HepG2 (cell line): ENCODE results near the gene SSNA1. TPM values are rescaled to one million over a fixed set of nuclear protein-coding genes. Genes with fewer than 3 reads are reported as not detected.

Experiments
- ELF4 ChIP-seq: sonication (generic); formaldehyde crosslinking; IDR thresholded peaks from 2 replicates; pipeline ENCODE4 v1.5.0; 2020; ENCODE audit warnings: missing genetic modification reagents, mild to moderate bottlenecking, moderate library complexity, borderline replicate concordance
- FOSL1 ChIP-seq: sonication (generic); formaldehyde crosslinking; IDR thresholded peaks from 2 replicates; pipeline ENCODE4 v1.9.0; 2021; ENCODE audit warnings: missing genetic modification reagents, borderline replicate concordance
- PHB2 ChIP-seq: fragments of 450-650 bp; IDR thresholded peaks from 2 replicates; pipeline ENCODE4 v1.6.1; 2018; ENCODE audit not compliant: partially characterized antibody
- SALL2 ChIP-seq: sonication (generic); formaldehyde crosslinking; IDR thresholded peaks from 2 replicates; pipeline ENCODE4 v1.8.1; 2023; ENCODE audit warnings: mild to moderate bottlenecking, missing genetic modification reagents, inconsistent platforms
- SCMH1 ChIP-seq: sonication (generic); formaldehyde crosslinking; IDR thresholded peaks from 2 replicates; pipeline ENCODE4 v1.9.0; 2021; ENCODE audit warnings: missing genetic modification reagents, mild to moderate bottlenecking, borderline replicate concordance
- TGIF2 ChIP-seq: IDR thresholded peaks from 2 replicates; pipeline ENCODE4 v1.6.1; 2016; ENCODE audit warnings: control low read depth, missing compliant biosample characterization
- ZNF101 ChIP-seq: sonication (generic); formaldehyde crosslinking; IDR thresholded peaks from 2 replicates; pipeline ENCODE4 v1.4.0; 2020; ENCODE audit warnings: mild to moderate bottlenecking, low read depth, missing genetic modification reagents, borderline replicate concordance
- ZNF335 ChIP-seq: sonication (generic); formaldehyde crosslinking; IDR thresholded peaks from 2 replicates; pipeline ENCODE4 v1.4.0; 2020; ENCODE audit warnings: missing genetic modification reagents
- ZNF546 ChIP-seq: sonication (generic); formaldehyde crosslinking; conservative IDR thresholded peaks from 2 replicates; pipeline ENCODE4 v1.8.1; 2023; ENCODE audit warnings: mild to moderate bottlenecking, missing genetic modification reagents
- ZNF619 ChIP-seq: sonication (generic); formaldehyde crosslinking; IDR thresholded peaks from 2 replicates; pipeline ENCODE4 v1.4.0; 2020; ENCODE audit warnings: mild to moderate bottlenecking, missing genetic modification reagents
- polyA plus RNA-seq, 8 experiments: library from polyadenylated mRNA; depleted of rRNA in 3 of 8; stranded (reverse) in 7 of 8; unstranded in 1 of 8; fragments of >200 nt; fragmentation: Illumina TruSeq in 4 of 8; extraction: Trizol in 4 of 8; gene quantifications; 2 replicates each; pipeline versions ENCODE4 v1.2.1 to v1.2.3, GENCODE V29; 2011 to 2016; ENCODE audit warnings: low read depth in 4 of 8, missing spikeins in 1 of 8, mixed read lengths in 1 of 8; ENCODE audit not compliant: insufficient read depth in 1 of 8
- total RNA-seq, 5 experiments: library from RNA; depleted of rRNA; stranded (reverse); fragments of >200 nt; fragmentation: Illumina TruSeq; extraction: Trizol; gene quantifications; 2 replicates each; pipeline ENCODE4 v1.2.3, GENCODE V29; 2016; ENCODE audit warnings: low read depth in 1 of 5
- TF ChIP-seq, protein P1 (sequence below): sonication (generic); formaldehyde crosslinking; IDR thresholded peaks from 2 replicates; pipeline ENCODE4 v1.4.0; 2020; ENCODE audit warnings: mild to moderate bottlenecking, low read depth, missing genetic modification reagents
- TF ChIP-seq, protein P2 (sequence below): sonication (generic); formaldehyde crosslinking; IDR thresholded peaks from 2 replicates; pipeline ENCODE4 v1.4.0; 2020; ENCODE audit warnings: missing genetic modification reagents
- TF ChIP-seq, protein P3 (sequence below): IDR thresholded peaks from 2 replicates; pipeline ENCODE4 v1.6.1; 2012; ENCODE audit warnings: low read depth, low read length, improper control_type of control experiment
- TF ChIP-seq, protein P4 (sequence below): sonication (generic); formaldehyde crosslinking; IDR thresholded peaks from 2 replicates; pipeline ENCODE4 v1.8.1; 2023; ENCODE audit warnings: missing genetic modification reagents, inconsistent platforms, borderline replicate concordance
- TF ChIP-seq, protein P5 (sequence below): sonication (generic); formaldehyde crosslinking; IDR thresholded peaks from 2 replicates; pipeline ENCODE4 v1.8.1; 2023; ENCODE audit warnings: mild to moderate bottlenecking, inconsistent platforms, moderate library complexity, missing genetic modification reagents, borderline replicate concordance
- TF ChIP-seq, protein P6 (sequence below): IDR thresholded peaks from 2 replicates; pipeline ENCODE4 v1.6.1; 2018; ENCODE audit warnings: missing genetic modification reagents

Gene SSNA1
- total and polyA plus RNA-seq, 2 of the 13 experiments (the other 11 are each of a cell fraction or from before 2014, with no cell fraction given) = 35.9 to 49.4 TPM

DNA sequence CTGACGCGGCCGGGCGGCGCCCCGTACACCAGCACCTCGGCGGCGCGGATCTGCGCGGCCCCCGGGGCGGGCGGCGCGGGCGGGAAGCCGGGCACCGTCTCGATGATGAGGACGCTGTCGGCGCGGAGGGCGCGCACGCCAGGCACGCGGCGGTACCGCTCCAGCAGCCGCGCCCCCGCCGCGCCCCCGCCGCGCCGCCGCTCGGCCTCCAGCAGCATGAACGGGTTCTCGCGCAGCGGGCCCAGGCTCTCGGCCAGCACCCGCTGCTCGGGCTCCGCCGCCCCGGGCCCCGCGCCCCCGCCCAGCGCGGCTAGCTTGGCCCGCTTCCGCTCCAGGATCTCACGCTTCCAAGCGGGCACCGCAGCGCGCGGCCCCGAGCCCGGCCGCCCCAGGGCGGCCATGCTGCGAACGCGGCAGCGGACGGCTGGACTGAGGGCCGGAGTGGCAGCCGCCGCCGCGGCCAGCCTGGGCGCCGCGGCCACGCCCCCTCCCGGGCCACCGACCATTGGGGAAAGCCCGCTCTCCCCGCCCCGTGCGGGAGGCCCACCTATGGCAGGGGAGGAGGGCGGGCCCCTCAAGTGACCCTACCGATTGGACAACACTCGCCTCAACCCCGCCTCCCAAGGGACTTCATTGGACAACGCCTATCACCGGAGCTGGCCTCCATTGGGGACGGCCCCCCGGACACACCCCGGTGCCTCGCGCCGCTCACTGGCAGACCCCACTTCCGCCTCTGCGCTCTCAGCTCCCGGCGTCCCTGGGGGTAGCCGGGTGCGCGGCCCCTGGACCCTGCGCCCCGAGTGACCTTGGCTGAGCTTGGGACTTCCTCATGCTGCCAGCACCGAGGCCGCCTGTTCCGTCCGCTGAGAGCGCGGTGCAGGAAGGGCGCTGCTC lies 12.1 kb downstream of the SSNA1 start, which contains the start of gene TPRN (continued):
- TF ChIP-seq TGIF2 (CRISPR knock-in tag) = peak; percentile 43; the same call in 1 of the 2 replicates
- TF ChIP-seq, protein P1, sequence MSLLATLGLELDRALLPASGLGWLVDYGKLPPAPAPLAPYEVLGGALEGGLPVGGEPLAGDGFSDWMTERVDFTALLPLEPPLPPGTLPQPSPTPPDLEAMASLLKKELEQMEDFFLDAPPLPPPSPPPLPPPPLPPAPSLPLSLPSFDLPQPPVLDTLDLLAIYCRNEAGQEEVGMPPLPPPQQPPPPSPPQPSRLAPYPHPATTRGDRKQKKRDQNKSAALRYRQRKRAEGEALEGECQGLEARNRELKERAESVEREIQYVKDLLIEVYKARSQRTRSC = no peak
- no peak for TF ChIP-seq ZNF619 (CRISPR knock-in tag)
- TF ChIP-seq, protein P2, sequence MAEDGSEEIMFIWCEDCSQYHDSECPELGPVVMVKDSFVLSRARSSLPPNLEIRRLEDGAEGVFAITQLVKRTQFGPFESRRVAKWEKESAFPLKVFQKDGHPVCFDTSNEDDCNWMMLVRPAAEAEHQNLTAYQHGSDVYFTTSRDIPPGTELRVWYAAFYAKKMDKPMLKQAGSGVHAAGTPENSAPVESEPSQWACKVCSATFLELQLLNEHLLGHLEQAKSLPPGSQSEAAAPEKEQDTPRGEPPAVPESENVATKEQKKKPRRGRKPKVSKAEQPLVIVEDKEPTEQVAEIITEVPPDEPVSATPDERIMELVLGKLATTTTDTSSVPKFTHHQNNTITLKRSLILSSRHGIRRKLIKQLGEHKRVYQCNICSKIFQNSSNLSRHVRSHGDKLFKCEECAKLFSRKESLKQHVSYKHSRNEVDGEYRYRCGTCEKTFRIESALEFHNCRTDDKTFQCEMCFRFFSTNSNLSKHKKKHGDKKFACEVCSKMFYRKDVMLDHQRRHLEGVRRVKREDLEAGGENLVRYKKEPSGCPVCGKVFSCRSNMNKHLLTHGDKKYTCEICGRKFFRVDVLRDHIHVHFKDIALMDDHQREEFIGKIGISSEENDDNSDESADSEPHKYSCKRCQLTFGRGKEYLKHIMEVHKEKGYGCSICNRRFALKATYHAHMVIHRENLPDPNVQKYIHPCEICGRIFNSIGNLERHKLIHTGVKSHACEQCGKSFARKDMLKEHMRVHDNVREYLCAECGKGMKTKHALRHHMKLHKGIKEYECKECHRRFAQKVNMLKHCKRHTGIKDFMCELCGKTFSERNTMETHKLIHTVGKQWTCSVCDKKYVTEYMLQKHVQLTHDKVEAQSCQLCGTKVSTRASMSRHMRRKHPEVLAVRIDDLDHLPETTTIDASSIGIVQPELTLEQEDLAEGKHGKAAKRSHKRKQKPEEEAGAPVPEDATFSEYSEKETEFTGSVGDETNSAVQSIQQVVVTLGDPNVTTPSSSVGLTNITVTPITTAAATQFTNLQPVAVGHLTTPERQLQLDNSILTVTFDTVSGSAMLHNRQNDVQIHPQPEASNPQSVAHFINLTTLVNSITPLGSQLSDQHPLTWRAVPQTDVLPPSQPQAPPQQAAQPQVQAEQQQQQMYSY = peak; percentile 17; the same call in 1 of the 2 replicates
- TF ChIP-seq, protein P3, sequence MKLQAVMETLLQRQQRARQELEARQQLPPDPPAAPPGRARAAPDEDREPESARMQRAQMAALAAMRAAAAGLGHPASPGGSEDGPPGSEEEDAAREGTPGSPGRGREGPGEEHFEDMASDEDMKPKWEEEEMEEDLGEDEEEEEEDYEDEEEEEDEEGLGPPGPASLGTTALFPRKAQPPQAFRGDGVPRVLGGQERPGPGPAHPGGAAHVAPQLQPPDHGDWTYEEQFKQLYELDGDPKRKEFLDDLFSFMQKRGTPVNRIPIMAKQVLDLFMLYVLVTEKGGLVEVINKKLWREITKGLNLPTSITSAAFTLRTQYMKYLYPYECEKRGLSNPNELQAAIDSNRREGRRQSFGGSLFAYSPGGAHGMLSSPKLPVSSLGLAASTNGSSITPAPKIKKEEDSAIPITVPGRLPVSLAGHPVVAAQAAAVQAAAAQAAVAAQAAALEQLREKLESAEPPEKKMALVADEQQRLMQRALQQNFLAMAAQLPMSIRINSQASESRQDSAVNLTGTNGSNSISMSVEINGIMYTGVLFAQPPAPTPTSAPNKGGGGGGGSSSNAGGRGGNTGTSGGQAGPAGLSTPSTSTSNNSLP = no peak
- no peak for TF ChIP-seq ZNF546 (CRISPR knock-in tag)
- TF ChIP-seq ZNF335 (CRISPR knock-in tag) = peak; percentile 82; the same call in 1 of the 2 replicates
- TF ChIP-seq FOSL1 = no peak
- TF ChIP-seq, protein P4, sequence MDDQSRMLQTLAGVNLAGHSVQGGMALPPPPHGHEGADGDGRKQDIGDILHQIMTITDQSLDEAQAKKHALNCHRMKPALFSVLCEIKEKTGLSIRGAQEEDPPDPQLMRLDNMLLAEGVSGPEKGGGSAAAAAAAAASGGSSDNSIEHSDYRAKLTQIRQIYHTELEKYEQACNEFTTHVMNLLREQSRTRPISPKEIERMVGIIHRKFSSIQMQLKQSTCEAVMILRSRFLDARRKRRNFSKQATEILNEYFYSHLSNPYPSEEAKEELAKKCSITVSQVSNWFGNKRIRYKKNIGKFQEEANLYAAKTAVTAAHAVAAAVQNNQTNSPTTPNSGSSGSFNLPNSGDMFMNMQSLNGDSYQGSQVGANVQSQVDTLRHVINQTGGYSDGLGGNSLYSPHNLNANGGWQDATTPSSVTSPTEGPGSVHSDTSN (CRISPR knock-in tag) = no peak
- no peak for TF ChIP-seq SALL2 (CRISPR knock-in tag)
- TF ChIP-seq ELF4 (CRISPR knock-in tag) = peak; percentile 89; the same call in 1 of the 2 replicates
- TF ChIP-seq ZNF101 (CRISPR knock-in tag) = no peak
- no peak for TF ChIP-seq SCMH1 (CRISPR knock-in tag)
- TF ChIP-seq PHB2 = no peak
- TF ChIP-seq, protein P5, sequence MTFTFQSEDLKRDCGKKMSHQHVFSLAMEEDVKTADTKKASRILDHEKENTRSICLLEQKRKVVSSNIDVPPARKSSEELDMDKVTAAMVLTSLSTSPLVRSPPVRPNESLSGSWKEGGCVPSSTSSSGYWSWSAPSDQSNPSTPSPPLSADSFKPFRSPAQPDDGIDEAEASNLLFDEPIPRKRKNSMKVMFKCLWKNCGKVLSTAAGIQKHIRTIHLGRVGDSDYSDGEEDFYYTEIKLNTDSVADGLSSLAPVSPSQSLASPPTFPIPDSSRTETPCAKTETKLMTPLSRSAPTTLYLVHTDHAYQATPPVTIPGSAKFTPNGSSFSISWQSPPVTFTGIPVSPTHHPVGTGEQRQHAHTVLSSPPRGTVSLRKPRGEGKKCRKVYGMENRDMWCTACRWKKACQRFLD = peak; percentile 76; the same call in 1 of the 2 replicates
- TF ChIP-seq, protein P6, sequence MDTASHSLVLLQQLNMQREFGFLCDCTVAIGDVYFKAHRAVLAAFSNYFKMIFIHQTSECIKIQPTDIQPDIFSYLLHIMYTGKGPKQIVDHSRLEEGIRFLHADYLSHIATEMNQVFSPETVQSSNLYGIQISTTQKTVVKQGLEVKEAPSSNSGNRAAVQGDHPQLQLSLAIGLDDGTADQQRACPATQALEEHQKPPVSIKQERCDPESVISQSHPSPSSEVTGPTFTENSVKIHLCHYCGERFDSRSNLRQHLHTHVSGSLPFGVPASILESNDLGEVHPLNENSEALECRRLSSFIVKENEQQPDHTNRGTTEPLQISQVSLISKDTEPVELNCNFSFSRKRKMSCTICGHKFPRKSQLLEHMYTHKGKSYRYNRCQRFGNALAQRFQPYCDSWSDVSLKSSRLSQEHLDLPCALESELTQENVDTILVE (CRISPR knock-in tag) = peak; percentile 97
